CD1c-positive myeloid dendritic cell (primary cell): ENCODE results near the gene UBR4.

Source experiments
- DNase-seq: peaks from one replicate; pipeline ENCODE4 v3.0.0-alpha.2; 2016; ENCODE audit errors: extremely low spot score

The UBR4 gene

DNA sequence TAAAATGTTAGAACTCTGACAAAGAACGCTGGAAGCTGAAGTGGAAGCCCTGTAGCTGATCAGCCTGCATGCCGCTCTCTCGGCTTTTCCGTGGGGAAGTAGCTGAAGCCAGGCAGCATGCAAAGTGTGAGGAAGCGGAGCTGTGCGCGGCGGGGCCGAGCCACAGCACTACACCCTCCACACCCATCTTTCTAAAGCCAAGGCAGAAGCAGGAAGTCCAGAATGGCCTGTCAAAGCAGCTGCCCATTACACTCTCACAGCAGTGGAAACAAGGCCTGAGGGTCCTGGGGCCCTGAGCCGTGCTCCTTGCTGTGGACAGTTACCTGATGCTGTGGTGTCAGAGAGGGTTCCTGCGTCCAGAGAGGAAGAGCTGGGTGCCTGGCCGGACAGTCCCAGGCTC is 69.6 kb downstream of the UBR4 start:
- no peak for DNase-seq

DNA sequence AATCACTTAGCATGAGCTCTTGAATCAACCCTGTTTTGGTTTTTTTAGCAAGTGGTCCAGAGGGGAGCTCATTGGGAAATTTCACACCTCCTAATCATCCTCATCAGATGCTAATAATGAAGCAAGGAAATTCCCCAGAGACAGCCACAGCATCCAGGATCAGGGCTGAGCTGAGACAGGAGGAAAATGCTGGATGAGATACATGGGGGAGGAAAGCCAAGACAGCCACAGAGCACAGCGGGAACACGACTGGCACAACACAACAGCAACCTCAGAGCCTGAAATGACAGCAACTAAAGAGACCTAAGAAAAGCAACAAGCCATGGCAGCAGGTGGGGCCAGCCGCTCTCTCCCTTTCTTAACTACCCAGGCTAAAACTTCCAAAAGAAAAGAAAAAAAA is 70.4 kb downstream of the UBR4 start:
- no peak for DNase-seq

DNA sequence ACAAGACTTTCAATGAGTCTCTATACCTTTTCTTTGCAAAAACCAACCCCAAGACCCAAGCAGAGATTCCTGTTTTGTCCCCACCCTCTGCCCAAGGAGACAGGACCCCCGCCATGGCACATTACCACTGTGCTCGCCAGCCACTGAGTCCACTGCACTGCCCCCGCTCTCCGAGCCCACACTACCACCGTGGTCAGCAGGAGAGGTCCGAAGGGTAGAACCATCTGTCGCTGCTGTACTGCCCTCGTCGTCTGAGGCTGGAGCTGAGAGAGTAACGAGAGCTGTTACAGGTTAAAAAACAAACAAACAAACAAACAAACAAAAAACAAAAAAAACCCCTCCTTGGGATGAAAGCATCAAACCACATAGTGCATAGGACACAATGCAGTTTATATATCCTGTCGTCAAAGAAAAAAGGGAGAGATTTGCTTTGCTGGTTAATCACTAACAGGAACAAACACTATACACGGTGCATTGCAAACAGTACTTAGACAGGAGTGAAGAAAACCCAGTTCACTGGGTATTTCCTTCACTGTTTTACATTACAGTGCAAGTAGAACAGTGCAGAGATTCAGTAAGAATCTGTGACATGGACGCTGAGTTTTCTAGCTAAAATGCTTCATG is 71.0 kb downstream of the UBR4 start:
- DNase-seq: no peak

DNA sequence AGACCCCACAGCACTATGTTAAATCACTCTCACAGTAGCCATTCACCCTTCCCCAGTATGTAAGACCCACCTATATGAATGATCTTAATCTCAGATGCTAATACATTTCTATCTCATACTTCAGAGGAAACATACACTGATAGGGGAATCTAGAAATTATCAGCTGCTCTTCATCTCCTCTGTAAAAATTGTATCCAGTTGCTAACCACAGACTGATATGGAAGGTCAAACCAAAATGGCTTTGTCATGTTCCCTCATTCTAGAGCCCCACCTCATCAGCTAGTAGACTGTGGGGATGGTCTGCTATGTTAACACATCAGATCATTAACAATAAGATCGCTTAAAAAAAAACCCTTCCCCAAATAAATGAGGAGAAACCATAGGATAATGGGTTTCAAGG is 71.7 kb downstream of the UBR4 start:
- no peak for DNase-seq

- no peak for DNase-seq
Observed at GRCh38 chr1:19137158-19137557, 72.9 kb downstream of the UBR4 start.

GRCh38 chr1:19133360-19133759 is 76.7 kb downstream of the UBR4 start:
- DNase-seq: no peak

GRCh38 chr1:19130468-19130867 is 79.6 kb downstream of the UBR4 start:
- no peak for DNase-seq

DNA sequence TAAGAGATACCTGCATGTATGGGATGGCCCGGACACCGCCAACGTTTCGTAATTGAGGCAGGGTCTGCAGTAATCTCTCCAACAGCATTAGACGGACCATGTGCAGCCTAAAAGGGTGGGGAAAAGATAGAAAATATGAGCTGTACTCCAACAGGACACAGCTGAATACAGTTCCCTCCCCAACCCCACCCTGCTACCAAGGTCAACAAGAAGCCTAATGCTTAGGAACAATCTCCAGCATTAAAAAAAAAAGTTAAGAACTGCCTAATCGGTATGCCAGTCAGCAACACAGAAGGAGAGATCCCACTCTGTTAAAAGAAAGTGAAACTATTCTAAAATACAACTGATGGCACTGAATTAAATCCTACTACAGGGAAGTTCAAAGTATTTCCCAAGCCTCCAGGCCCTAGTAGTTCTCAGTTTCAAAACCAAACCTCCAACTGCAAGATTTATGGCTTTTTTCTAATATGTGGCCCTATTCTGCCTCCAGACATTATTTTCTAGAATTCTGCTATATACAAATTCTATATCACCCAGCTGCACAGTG is 81.0 kb downstream of the UBR4 start:
- no peak for DNase-seq

GRCh38 chr1:19124273-19124672 is 85.8 kb downstream of the UBR4 start:
- no peak for DNase-seq

GRCh38 chr1:19123837-19124236 is 86.2 kb downstream of the UBR4 start:
- no peak for DNase-seq

DNA sequence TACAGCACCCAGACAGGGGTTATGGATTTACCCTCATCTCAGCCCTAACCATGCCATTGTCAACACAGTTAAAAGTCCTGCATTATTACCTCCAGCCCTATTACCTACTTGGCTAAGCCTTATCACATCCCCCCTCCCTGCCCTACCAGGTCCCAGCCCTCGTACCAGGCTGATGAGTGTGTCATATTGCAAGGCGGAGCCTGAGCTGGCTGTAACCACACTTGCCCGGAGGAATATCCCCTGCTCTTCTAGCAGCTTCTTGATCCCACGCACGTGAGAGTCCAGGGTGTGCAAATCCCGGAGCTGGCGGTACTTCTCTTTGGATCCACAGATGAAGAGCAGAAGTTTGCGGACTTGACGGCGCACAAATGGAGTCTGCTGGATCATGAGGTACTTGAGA is 87.4 kb downstream of the UBR4 start:
- DNase-seq: no peak

GRCh38 chr1:19121192-19121591 is 88.9 kb downstream of the UBR4 start:
- no peak for DNase-seq

DNA sequence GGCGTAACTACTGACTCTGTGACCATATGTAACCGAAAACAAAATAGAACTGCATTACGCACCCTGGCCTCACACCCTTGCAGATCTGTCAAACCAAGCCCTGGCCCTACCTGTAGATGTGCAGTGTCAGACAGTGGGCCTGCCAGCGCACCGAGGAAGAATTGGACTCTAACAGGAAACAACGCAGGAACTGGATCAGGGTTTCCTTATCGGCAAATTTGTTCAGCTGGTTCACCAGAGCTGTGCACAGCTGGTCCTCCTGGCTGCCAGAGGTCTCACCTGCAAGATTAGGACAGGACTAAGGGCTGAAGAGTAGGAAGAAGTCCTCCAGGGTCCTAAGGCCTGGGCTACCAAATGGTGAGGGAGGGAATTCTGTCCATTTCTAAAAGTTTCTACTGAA is 90.0 kb downstream of the UBR4 start:
- no peak for DNase-seq

- DNase-seq: no peak
Observed at GRCh38 chr1:19115082-19115808, 94.8 kb downstream of the UBR4 start.

DNA sequence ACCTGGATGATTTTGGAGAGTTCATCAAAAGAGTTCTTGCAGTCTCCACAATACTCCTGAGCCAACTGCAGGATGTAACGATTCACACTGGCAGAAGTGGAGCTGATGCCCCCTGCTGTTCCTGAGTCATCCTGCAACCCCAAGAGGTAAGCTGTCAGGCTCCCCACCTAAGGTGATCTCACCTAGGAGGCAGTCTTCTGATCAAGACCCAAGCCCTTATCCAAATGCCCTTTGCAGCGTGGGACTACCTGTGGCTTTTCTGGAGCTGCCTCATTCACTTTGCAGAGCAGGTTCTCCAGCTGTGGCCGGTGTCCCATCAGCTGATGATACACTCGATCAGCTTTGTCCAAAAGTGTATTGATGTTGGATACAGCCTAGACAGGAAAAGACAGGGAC is 96.4 kb downstream of the UBR4 start:
- peak; percentile 8 for DNase-seq

- no peak for DNase-seq
Observed at GRCh38 chr1:19112891-19113696, 97.0 kb downstream of the UBR4 start.

DNA sequence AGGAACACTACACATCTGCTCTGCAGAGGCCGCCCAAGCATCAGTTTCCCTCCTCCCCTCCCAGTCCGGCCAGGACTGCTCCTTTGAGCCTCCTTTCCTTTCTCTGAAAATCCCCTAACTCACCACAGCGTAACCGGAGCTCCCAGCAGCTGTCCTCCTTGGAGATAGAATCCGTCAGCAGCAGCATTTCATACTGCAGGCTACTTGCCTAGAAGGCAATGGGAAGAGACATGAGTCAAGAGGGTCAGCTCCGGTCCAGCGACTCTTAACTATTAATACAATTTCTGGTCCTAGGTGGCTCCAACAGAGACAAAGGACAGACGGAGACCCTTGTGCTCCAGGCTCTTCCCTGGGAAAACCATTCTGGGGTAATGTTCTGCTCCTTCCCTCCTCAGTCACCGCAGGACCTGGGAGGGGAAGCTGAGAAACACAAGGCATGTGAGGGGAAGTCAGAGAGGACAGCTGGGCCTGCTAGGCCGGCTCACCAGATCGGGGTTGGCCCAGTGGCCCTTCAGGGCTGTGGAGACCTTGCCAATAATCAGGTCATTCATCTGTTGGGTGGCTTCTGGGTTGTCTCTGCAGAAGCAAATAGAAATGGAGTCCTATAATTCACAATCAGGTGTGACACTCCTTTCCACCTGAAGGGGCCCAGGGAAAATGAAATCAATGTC is 99.7 kb downstream of the UBR4 start:
- DNase-seq: no peak

DNA sequence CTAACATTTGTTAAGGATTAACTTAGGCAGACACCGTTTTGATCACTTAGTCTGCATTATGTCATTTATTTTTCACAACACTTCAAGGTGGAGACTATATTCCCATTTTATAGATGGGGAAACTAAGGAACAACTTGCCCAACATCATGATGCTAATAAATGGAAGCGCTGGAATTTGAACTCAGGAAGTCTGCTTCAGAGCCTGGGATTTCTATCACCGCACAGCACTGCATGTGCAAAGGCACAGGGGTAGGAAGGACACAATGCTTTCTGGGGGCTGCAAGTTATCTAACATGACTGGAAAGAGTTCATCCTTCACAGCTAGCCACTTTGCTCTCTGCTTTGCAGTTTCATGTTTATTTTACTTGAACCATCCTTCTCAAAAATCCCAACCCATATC is 100.5 kb downstream of the UBR4 start:
- DNase-seq: no peak

DNA sequence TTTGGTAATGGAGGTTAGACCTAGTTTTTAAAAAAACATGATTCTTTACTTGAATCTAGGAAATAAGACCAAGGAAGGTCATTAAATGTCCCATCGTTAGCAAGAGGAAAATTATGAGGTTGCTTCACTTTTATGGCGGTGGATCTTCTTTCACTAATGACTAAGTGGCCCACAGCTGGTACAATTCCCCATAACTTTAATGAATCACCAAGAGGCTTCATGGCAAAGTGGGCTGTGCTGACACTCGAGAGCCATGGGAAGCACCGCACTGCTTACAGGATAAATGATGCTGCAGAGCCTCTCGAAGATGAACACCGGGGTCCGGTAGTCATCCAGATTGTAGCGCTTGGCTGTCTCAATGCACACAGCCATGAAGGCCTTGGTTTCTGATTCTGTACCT is 108.8 kb downstream of the UBR4 start:
- DNase-seq: no peak

DNA sequence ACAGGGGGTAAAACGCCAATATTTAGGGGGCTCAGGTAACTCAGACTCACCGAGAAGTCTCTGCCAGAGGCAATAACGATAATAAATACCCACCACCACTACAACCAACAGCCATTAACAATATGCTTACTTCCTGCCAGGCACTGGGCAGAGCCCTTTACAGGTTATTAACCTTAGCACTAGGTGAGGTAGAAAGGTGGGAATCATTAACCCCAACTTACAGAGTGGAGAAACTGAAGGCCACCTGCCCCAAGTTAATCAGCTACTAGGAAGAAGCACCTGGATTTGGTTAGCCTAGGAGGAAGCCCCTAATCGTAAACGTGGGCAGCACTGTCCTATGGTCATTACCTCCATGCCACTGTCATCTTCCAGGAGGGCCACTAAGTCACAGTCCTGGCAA is 110.0 kb downstream of the UBR4 start:
- DNase-seq: no peak

- DNase-seq: no peak
Observed at GRCh38 chr1:19096990-19097389, 113.1 kb downstream of the UBR4 start.
